Lower leg skin (tissue), 3 donors: ENCODE results near the gene EEF1AKMT2.

ENCODE experiments used
- POLR2A ChIP-seq, 2 donors: fragments of 450-650 bp; IDR thresholded peaks; one replicate each; pipeline ENCODE4 v1.6.1; 2016 to 2017; ENCODE audit warnings: antibody characterized with exemption in 2 of 2, mild to moderate bottlenecking in 1 of 2, moderate library complexity in 1 of 2
- TF ChIP-seq, protein P1 (sequence below), 3 donors: fragments of 450-650 bp; IDR thresholded peaks; one replicate each; pipeline ENCODE4 v1.5.1; 2016; ENCODE audit warnings: antibody characterized with exemption in 3 of 3, mild to moderate bottlenecking in 3 of 3, moderate library complexity in 2 of 3

- TF ChIP-seq POLR2A (IDR thresholded peaks at IDR 0.05): no peak
- TF ChIP-seq, protein P1, sequence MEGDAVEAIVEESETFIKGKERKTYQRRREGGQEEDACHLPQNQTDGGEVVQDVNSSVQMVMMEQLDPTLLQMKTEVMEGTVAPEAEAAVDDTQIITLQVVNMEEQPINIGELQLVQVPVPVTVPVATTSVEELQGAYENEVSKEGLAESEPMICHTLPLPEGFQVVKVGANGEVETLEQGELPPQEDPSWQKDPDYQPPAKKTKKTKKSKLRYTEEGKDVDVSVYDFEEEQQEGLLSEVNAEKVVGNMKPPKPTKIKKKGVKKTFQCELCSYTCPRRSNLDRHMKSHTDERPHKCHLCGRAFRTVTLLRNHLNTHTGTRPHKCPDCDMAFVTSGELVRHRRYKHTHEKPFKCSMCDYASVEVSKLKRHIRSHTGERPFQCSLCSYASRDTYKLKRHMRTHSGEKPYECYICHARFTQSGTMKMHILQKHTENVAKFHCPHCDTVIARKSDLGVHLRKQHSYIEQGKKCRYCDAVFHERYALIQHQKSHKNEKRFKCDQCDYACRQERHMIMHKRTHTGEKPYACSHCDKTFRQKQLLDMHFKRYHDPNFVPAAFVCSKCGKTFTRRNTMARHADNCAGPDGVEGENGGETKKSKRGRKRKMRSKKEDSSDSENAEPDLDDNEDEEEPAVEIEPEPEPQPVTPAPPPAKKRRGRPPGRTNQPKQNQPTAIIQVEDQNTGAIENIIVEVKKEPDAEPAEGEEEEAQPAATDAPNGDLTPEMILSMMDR (IDR thresholded peaks at IDR 0.05): no peak
Observed at GRCh38 chr10:124732931-124733570, 58.6 kb downstream of the EEF1AKMT2 start.
